Endodermal cell (in vitro differentiated cells): ENCODE measurements around the gene LRMDA. TPM values are rescaled to one million over a fixed set of nuclear protein-coding genes. Genes with fewer than 3 reads are reported as not detected.

Source experiments
- DNase-seq: peaks from one replicate; pipeline ENCODE4 v3.0.0-alpha.2; 2017
- H3K27ac ChIP-seq: 2 replicates; pipeline ENCODE4 v1.5.1; 2013; ENCODE audit warnings: mild to moderate bottlenecking, low read depth, low read length, moderate library complexity
- H3K27me3 ChIP-seq: 2 replicates; pipeline ENCODE4 v1.6.1; 2013; ENCODE audit warnings: mild to moderate bottlenecking, low read length, moderate library complexity; ENCODE audit not compliant: insufficient read depth, control insufficient read depth, poor library complexity, severe bottlenecking
- H3K36me3 ChIP-seq: 2 replicates; pipeline ENCODE4 v1.7.0; 2013; ENCODE audit warnings: mild to moderate bottlenecking, low read length, moderate library complexity; ENCODE audit not compliant: control insufficient read depth, insufficient read depth
- H3K4me1 ChIP-seq: one replicate; pipeline ENCODE4 v1.7.0; 2013; ENCODE audit warnings: low read length; ENCODE audit not compliant: control insufficient read depth, insufficient read depth
- H3K4me3 ChIP-seq: 2 replicates; pipeline ENCODE4 v1.5.1; 2013; ENCODE audit warnings: mild to moderate bottlenecking, low read length, moderate library complexity
- H3K9ac ChIP-seq: 2 replicates; pipeline ENCODE4 v1.6.1; 2013; ENCODE audit warnings: mild to moderate bottlenecking, low read length, moderate library complexity; ENCODE audit not compliant: poor library complexity, severe bottlenecking; ENCODE audit errors: extremely low read depth
- H3K9me3 ChIP-seq: 2 replicates; pipeline ENCODE4 v1.6.1; 2013; ENCODE audit warnings: mild to moderate bottlenecking, low read length, moderate library complexity; ENCODE audit not compliant: control insufficient read depth
- H3K27ac Mint-ChIP-seq: 2 replicates; pipeline ENCODE4 v1.8.0; 2020; ENCODE audit warnings: mixed read lengths
- H3K27me3 Mint-ChIP-seq: 2 replicates; pipeline ENCODE4 v1.8.0; 2021; ENCODE audit warnings: mild to moderate bottlenecking, mixed read lengths; ENCODE audit not compliant: insufficient read depth
- H3K36me3 Mint-ChIP-seq: 2 replicates; pipeline ENCODE4 v1.8.0; 2020; ENCODE audit warnings: low read depth, mixed read lengths
- H3K4me1 Mint-ChIP-seq: 2 replicates; pipeline ENCODE4 v1.8.0; 2020; ENCODE audit warnings: mixed read lengths
- H3K4me3 Mint-ChIP-seq: 2 replicates; pipeline ENCODE4 v1.8.0; 2020; ENCODE audit warnings: mild to moderate bottlenecking, moderate library complexity, mixed read lengths
- H3K9me3 Mint-ChIP-seq: 2 replicates; pipeline ENCODE4 v1.8.0; 2020; ENCODE audit warnings: mild to moderate bottlenecking, mixed read lengths
- WGBS, 2 experiments: methylation state at CpG; one replicate each; pipeline versions ENCODE4 v1.1.5 to v1.1.7; 2013; ENCODE audit warnings: missing lambda C conversion rate in 2 of 2, mixed read lengths in 1 of 2; ENCODE audit not compliant: insufficient coverage in 1 of 2, insufficient read length in 1 of 2; 5-methylcytosine and 5-hydroxymethylcytosine counted together
- total RNA-seq, 2 donors: library from RNA; stranded (reverse); fragmentation: NEBNext Ultra II Directional in 1 of 2; extraction: Animal tissue kit (Norgen Biotek cat#: 25700) in 1 of 2; gene quantifications; 2 replicates in 1 of 2; 3 replicates in 1 of 2; pipeline ENCODE4 v1.2.1, GENCODE V29; 2021
- TF ChIP-seq, protein P1 (sequence below): fragments of 200-600 bp; sonication (generic); conservative IDR thresholded peaks from 2 replicates; pipeline ENCODE4 v1.5.0; 2021; ENCODE audit warnings: antibody characterized with exemption, mild to moderate bottlenecking

The LRMDA gene
- total RNA-seq, 2 donors from 2014 or later, result 1.7 to 5.1 TPM

GRCh38 chr10:75936841-75937240 lies 505.4 kb downstream of the LRMDA start:
- Histone ChIP-seq H3K36me3 (no peaks in the 10 kb centered on the region), H3K27ac (no peak overlapping the region), H3K27me3 (no peaks in the 10 kb centered on the region), H3K9ac (no peak overlapping the region), H3K9me3 (no peaks in the 10 kb centered on the region), H3K4me1 (no peaks in the 10 kb centered on the region), H3K4me3 (no peak overlapping the region)
- Mint-ChIP-seq H3K27ac (no peak overlapping the region), H3K27me3 (peaks cover 4% of the 10 kb centered on the region), H3K36me3 (no peaks in the 10 kb centered on the region), H3K9me3 (no peaks in the 10 kb centered on the region), H3K4me3 (no peak overlapping the region), H3K4me1 (no peaks in the 10 kb centered on the region)
- no peak for DNase-seq
- TF ChIP-seq, protein P1, sequence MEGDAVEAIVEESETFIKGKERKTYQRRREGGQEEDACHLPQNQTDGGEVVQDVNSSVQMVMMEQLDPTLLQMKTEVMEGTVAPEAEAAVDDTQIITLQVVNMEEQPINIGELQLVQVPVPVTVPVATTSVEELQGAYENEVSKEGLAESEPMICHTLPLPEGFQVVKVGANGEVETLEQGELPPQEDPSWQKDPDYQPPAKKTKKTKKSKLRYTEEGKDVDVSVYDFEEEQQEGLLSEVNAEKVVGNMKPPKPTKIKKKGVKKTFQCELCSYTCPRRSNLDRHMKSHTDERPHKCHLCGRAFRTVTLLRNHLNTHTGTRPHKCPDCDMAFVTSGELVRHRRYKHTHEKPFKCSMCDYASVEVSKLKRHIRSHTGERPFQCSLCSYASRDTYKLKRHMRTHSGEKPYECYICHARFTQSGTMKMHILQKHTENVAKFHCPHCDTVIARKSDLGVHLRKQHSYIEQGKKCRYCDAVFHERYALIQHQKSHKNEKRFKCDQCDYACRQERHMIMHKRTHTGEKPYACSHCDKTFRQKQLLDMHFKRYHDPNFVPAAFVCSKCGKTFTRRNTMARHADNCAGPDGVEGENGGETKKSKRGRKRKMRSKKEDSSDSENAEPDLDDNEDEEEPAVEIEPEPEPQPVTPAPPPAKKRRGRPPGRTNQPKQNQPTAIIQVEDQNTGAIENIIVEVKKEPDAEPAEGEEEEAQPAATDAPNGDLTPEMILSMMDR, result no peak
- WGBS, 2 experiments, result 97% methylated on average over 2 of the region's 2 CpGs; no CpG with 5 or more reads in 1 of the 2 experiments

DNA sequence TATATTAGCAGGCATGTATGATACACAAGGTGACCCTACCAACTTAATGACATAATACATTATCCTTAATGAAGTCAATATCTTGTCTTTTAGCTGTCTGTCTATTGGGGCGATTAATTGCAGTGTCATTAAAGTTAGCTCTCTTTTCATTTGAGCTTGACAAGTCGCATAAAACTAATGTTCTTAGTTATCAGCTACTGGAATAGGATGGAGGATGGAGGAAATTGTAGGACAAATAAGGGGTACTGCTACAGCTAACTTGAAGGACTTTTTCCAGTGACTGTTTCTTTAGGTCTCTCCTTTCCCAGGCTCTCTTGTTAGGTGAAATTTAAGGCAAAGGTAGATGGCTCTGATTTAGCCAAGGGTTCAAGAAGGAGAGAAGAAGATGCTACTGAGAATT lies 506.4 kb downstream of the LRMDA start:
- Mint-ChIP-seq H3K4me1 (no peaks in the 10 kb centered on the region), H3K27me3 (peaks cover 4% of the 10 kb centered on the region), H3K27ac (no peak overlapping the region), H3K36me3 (no peaks in the 10 kb centered on the region), H3K4me3 (no peak overlapping the region), H3K9me3 (no peaks in the 10 kb centered on the region)
- Histone ChIP-seq H3K4me3 (no peak overlapping the region), H3K36me3 (no peaks in the 10 kb centered on the region), H3K4me1 (no peaks in the 10 kb centered on the region), H3K9me3 (no peaks in the 10 kb centered on the region), H3K9ac (no peak overlapping the region), H3K27ac (no peak overlapping the region), H3K27me3 (no peaks in the 10 kb centered on the region)
- TF ChIP-seq, protein P1, result no peak
- DNase-seq, result no peak
- 89 to 96% methylated on average over 1 to 2 of the region's 2 CpGs for WGBS, 2 experiments

DNA sequence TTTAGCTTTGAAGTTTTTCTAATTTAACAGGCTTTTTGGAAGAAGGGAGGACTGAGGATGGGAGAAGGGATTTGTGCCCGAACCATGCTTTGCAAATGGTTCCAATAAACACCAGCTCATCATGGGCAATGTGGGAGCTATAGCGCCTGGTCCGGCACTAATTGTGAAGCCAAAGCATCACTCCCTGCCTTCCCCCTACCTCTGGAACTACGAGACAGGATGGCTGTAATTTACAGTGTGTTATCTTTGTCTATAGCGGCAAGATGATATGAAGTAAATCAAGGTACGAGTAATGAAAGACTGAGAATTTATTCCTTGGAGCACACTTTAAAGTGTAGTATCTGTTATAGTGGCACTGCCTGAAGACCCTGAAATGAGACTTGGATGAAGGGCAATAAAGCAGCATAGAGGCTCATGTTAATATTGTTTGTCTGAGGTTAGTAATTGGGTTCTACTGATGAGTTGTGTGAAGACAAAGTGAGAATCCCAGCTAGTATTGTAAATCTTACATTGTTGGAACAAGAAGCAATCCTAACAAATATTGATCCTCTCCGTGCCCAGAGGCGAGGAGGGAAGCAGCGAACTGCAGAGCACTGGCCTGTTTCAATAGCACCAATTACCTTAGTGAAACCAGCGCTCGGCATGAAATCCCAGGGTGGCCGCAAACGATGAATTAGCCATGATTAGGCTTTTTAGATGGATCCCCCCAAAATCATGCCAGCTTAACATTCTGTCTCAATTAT lies 507.1 kb downstream of the LRMDA start:
- no peaks in the 10 kb centered on the region for H3K9me3 Mint-ChIP-seq
- no peaks in the 10 kb centered on the region for H3K27me3 ChIP-seq
- peak; percentile 12 for DNase-seq
- TF ChIP-seq, protein P1, result no peak
- H3K27ac ChIP-seq, result no peak overlapping the region
- WGBS, 2 experiments, result 94 to 97% methylated on average over 10 to 13 of the region's 13 CpGs
- no peak overlapping the region for H3K27ac Mint-ChIP-seq
- no peak overlapping the region for H3K4me3 ChIP-seq
- H3K27me3 Mint-ChIP-seq, result peaks cover 4% of the 10 kb centered on the region
- no peaks in the 10 kb centered on the region for H3K9me3 ChIP-seq
- no peaks in the 10 kb centered on the region for H3K36me3 ChIP-seq
- H3K4me3 Mint-ChIP-seq, result no peak overlapping the region
- no peaks in the 10 kb centered on the region for H3K4me1 Mint-ChIP-seq
- H3K4me1 ChIP-seq, result no peaks in the 10 kb centered on the region
- no peak overlapping the region for H3K9ac ChIP-seq
- no peaks in the 10 kb centered on the region for H3K36me3 Mint-ChIP-seq
